H1 (cell line): ENCODE measurements around the gene SYTL2. TPM values are rescaled to one million over a fixed set of nuclear protein-coding genes. Genes with fewer than 3 reads are reported as not detected.

ENCODE experiments used
- BACH1 ChIP-seq: IDR thresholded peaks from 2 replicates; pipeline ENCODE4 v1.6.1; 2012; ENCODE audit warnings: low read length, improper control_type of control experiment
- CHD7 ChIP-seq: fragments of 300-600 bp; sonication (generic); IDR thresholded peaks from 2 replicates; pipeline ENCODE4 v1.7.1; 2012; ENCODE audit warnings: low read length, moderate library complexity, mild to moderate bottlenecking, inconsistent platforms; ENCODE audit not compliant: insufficient replicate concordance
- GTF2F1 ChIP-seq: IDR thresholded peaks from 2 replicates; pipeline ENCODE4 v1.6.1; 2012; ENCODE audit warnings: low read depth, low read length, improper control_type of control experiment, borderline replicate concordance
- JUND ChIP-seq: IDR thresholded peaks from 2 replicates; pipeline ENCODE4 v1.6.1; 2011; ENCODE audit warnings: mild to moderate bottlenecking, improper control_type of control experiment, low read length
- RBBP5 ChIP-seq: IDR thresholded peaks from 2 replicates; pipeline ENCODE4 v1.7.1; 2012; ENCODE audit warnings: low read depth, mild to moderate bottlenecking, inconsistent platforms, low read length, moderate library complexity, borderline replicate concordance
- TAF7 ChIP-seq: optimal IDR thresholded peaks from 2 replicates; pipeline ENCODE3; 2011; ENCODE audit warnings: low read depth, mild to moderate bottlenecking, inconsistent platforms, low read length, moderate library complexity, borderline replicate concordance
- YY1 ChIP-seq: IDR thresholded peaks from 2 replicates; pipeline ENCODE4 v1.6.1; 2011; ENCODE audit warnings: low read depth, mild to moderate bottlenecking, low read length
- ZNF274 ChIP-seq: IDR thresholded peaks from 2 replicates; pipeline ENCODE4 v1.7.0; 2012; ENCODE audit warnings: low read length, borderline replicate concordance; ENCODE audit errors: extremely low read depth
- polyA plus RNA-seq, 7 experiments: library from polyadenylated mRNA; depleted of rRNA in 3 of 7; stranded (reverse) in 5 of 7; unstranded in 2 of 7; fragments of >200 nt in 5 of 7; fragments of 200-250 nt in 2 of 7; gene quantifications; 1 replicate in 5 of 7; 2 replicates in 1 of 7; 4 replicates in 1 of 7; pipeline versions ENCODE4 v1.2.1 to v1.2.3, GENCODE V29; 2011 to 2013; ENCODE audit warnings: missing spikeins in 2 of 7, mixed read lengths in 2 of 7
- total RNA-seq: library from RNA; stranded (reverse); fragmentation: NEBNext Ultra II Directional; extraction: Animal tissue kit (Norgen Biotek cat#: 25700); gene quantifications from 2 replicates; pipeline ENCODE4 v1.2.1, GENCODE V29; 2021

The SYTL2 gene
- total and polyA plus RNA-seq, 2 of the 8 experiments (the other 6 are each of a cell fraction or from before 2014, with no cell fraction given): 1.3 to 9.1 TPM

GRCh38 chr11:85663753-85664614 lies 147.0 kb downstream of the SYTL2 start (continued):
- 0 out of 2 replicates have a peak, but pooled peaks have one; percentile 9 for TF ChIP-seq YY1
- no peak for TF ChIP-seq CHD7
- TF ChIP-seq ZNF274: no peak
- no peak for TF ChIP-seq GTF2F1
- no peak for TF ChIP-seq BACH1
- TF ChIP-seq TAF7: no peak
- peak; percentile 42; the same call in 1 of the 2 replicates for TF ChIP-seq RBBP5
- TF ChIP-seq JUND: no peak
